GM12875 (cell line): ENCODE data around the gene ENDOD1.

ENCODE experiments used
- H3K4me3 ChIP-seq: one replicate; pipeline ENCODE4 v1.5.1; 2011; ENCODE audit warnings: low read depth, low read length, control low read depth
- CTCF ChIP-seq: IDR thresholded peaks from 2 replicates; pipeline ENCODE4 v1.5.1; 2011; ENCODE audit warnings: low read depth, mild to moderate bottlenecking, control low read depth, inconsistent platforms, low read length, moderate library complexity, borderline replicate concordance; ENCODE audit not compliant: insufficient read depth

ENDOD1 gene

DNA sequence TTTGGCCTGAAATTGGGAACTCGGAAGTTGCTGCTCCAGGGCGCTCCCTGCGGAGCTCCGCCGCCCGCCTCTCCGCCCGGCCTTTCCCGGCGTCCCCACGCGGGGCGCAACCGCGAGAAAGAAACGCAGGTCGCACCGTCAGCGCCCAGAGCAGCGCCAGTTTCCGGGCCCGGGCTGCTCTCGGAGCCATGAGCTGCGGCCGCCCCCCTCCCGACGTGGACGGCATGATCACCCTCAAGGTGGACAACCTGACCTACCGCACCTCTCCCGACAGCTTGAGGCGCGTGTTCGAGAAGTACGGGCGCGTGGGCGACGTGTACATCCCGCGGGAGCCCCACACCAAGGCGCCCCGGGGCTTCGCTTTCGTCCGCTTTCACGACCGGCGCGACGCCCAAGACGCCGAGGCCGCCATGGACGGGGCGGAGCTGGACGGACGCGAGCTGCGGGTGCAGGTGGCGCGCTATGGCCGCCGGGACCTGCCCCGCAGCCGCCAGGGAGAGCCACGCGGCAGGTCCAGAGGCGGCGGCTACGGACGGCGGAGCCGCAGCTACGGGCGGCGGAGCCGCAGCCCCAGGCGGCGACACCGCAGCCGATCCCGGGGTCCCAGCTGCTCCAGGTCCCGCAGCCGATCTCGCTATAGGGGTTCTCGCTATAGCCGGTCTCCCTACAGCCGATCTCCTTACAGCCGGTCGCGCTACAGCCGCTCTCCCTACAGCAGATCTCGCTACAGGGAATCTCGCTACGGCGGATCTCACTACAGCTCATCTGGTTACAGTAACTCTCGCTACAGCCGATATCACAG lies 22.4 kb upstream of the ENDOD1 start:
- peak; percentile 51 for TF ChIP-seq CTCF
- peak overlapping the region; percentile 99 for H3K4me3 ChIP-seq

- no peak for TF ChIP-seq CTCF
- H3K4me3 ChIP-seq = peak overlapping the region; percentile 99
Measured at GRCh38 chr11:95067841-95068219, 21.8 kb upstream of the ENDOD1 start.

GRCh38 chr11:95068549-95068948 lies 21.1 kb upstream of the ENDOD1 start:
- H3K4me3 ChIP-seq = peak overlapping the region; percentile 99
- no peak for TF ChIP-seq CTCF

DNA sequence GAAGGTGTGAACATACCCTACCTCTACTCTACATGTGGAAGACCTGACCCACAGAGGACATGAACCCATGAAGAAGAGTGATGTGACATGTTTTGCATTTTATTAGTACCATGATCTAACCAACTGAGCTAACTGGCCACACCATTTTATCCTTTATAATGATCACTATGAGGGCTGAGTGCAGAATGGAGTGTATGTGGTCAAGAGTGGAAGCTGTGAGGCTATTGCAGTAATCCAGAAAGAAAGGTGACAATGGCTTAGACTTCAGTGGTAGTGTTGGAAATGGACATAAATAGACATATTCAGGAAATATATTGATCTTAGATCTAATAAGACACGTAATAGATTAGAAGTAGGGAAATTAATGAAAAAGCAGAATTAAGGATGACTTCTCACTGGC lies 19.2 kb upstream of the ENDOD1 start:
- H3K4me3 ChIP-seq = no peak overlapping the region
- no peak for TF ChIP-seq CTCF

GRCh38 chr11:95072948-95073347 lies 16.7 kb upstream of the ENDOD1 start:
- H3K4me3 ChIP-seq = no peak overlapping the region
- no peak for TF ChIP-seq CTCF

GRCh38 chr11:95074792-95075563 lies 14.7 kb upstream of the ENDOD1 start:
- no peak overlapping the region for H3K4me3 ChIP-seq
- TF ChIP-seq CTCF = no peak
